HEK293 (cell line): ENCODE results near the gene GGN.

Experiments
- CTCF ChIP-seq: fragments of 450-650 bp; formaldehyde crosslinking; IDR thresholded peaks from 2 replicates; pipeline ENCODE4 v1.5.1; 2016; ENCODE audit warnings: missing biosample characterization, missing genetic modification characterization
- KLF16 ChIP-seq: fragments of 450-650 bp; formaldehyde crosslinking; IDR thresholded peaks from 2 replicates; pipeline ENCODE4 v1.5.1; 2017; ENCODE audit warnings: missing biosample characterization, missing genetic modification characterization
- SETDB1 ChIP-seq: IDR thresholded peaks from one replicate; pipeline ENCODE4 v1.6.1; 2017; ENCODE audit warnings: mild to moderate bottlenecking, low read length, moderate library complexity, mixed read lengths; ENCODE audit not compliant: insufficient read length
- TCF7L2 ChIP-seq: IDR thresholded peaks from 2 replicates; pipeline ENCODE4 v1.6.1; 2011; ENCODE audit warnings: low read depth, mild to moderate bottlenecking, inconsistent platforms, low read length, moderate library complexity, borderline replicate concordance
- ZBTB26 ChIP-seq: fragments of 450-650 bp; formaldehyde crosslinking; optimal IDR thresholded peaks from 2 replicates; pipeline ENCODE3; 2016; ENCODE audit warnings: missing biosample characterization, mild to moderate bottlenecking, missing genetic modification characterization
- TF ChIP-seq, protein P1 (sequence below): fragments of 450-650 bp; formaldehyde crosslinking; IDR thresholded peaks from 2 replicates; pipeline ENCODE4 v1.5.1; 2016; ENCODE audit warnings: missing biosample characterization, missing genetic modification characterization, borderline replicate concordance

GRCh38 chr19:38404858-38405257, 17.0 kb upstream of the GGN start:
- TF ChIP-seq SETDB1: no peak
- no peak for TF ChIP-seq TCF7L2
- TF ChIP-seq CTCF (tag by site-specific recombination): no peak
- no peak for TF ChIP-seq ZBTB26 (tag by site-specific recombination)
- no peak for TF ChIP-seq KLF16 (tag by site-specific recombination)
- TF ChIP-seq, protein P1, sequence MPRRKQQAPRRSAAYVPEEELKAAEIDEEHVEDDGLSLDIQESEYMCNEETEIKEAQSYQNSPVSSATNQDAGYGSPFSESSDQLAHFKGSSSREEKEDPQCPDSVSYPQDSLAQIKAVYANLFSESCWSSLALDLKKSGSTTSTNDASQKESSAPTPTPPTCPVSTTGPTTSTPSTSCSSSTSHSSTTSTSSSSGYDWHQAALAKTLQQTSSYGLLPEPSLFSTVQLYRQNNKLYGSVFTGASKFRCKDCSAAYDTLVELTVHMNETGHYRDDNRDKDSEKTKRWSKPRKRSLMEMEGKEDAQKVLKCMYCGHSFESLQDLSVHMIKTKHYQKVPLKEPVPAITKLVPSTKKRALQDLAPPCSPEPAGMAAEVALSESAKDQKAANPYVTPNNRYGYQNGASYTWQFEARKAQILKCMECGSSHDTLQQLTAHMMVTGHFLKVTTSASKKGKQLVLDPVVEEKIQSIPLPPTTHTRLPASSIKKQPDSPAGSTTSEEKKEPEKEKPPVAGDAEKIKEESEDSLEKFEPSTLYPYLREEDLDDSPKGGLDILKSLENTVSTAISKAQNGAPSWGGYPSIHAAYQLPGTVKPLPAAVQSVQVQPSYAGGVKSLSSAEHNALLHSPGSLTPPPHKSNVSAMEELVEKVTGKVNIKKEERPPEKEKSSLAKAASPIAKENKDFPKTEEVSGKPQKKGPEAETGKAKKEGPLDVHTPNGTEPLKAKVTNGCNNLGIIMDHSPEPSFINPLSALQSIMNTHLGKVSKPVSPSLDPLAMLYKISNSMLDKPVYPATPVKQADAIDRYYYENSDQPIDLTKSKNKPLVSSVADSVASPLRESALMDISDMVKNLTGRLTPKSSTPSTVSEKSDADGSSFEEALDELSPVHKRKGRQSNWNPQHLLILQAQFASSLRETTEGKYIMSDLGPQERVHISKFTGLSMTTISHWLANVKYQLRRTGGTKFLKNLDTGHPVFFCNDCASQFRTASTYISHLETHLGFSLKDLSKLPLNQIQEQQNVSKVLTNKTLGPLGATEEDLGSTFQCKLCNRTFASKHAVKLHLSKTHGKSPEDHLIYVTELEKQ: no peak
